HG03460 (cell line): Measurements from ENCODE around the gene AMN.

ENCODE experiments used
- ATAC-seq: cut with Tn5 transposase; IDR thresholded peaks from one replicate; pipeline ENCODE4 v1.9.1; 2021; ENCODE audit not compliant: unreplicated experiment

The AMN gene

GRCh38 chr14:102898776-102899515 lies 23.5 kb upstream of the AMN start:
- no peak for ATAC-seq

DNA sequence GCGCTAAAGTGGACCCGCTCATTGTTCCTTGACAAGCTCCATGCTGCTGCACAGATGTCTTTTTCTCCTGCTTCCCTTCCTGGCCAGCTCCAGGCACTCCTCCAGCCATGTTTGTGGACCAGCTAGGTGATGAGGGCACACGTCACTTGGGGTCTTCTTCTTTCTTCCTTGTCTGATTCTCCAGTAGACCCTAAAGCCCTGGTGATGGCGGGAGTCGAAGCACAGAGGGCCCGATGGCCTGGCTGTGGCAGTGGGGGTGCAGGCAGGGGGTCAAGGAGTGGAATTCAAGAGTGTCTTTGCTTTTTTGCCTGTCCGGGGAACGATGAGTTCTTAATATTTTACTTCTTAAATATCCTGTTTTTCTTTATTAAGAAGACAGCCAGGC lies 23.0 kb upstream of the AMN start:
- ATAC-seq: no peak

GRCh38 chr14:102900631-102901571 lies 21.6 kb upstream of the AMN start:
- peak; percentile 60 for ATAC-seq

DNA sequence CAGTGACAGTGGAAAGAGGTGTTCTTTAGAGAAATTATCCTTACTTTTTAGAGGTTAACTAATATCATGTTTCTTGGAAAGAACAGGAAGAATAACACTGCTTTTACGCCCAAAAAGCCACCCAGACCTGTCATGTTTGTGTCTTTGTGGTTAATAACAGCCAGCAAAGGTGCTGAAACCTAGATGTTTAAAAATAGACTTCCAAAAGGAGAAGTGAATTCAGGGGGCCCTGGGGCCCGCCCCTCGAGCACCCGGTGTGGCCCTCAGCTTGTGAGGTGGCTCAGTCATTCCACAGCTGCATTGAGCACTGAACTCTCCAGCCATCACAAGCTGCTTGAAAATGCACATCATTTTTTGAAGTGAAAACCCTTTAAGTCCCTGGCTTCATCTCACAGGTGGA lies 20.8 kb upstream of the AMN start:
- peak; percentile 73 for ATAC-seq

- ATAC-seq: peak; percentile 18
These were observed 20.4 kb upstream of the AMN start for GRCh38 chr14:102902086-102902485.

DNA sequence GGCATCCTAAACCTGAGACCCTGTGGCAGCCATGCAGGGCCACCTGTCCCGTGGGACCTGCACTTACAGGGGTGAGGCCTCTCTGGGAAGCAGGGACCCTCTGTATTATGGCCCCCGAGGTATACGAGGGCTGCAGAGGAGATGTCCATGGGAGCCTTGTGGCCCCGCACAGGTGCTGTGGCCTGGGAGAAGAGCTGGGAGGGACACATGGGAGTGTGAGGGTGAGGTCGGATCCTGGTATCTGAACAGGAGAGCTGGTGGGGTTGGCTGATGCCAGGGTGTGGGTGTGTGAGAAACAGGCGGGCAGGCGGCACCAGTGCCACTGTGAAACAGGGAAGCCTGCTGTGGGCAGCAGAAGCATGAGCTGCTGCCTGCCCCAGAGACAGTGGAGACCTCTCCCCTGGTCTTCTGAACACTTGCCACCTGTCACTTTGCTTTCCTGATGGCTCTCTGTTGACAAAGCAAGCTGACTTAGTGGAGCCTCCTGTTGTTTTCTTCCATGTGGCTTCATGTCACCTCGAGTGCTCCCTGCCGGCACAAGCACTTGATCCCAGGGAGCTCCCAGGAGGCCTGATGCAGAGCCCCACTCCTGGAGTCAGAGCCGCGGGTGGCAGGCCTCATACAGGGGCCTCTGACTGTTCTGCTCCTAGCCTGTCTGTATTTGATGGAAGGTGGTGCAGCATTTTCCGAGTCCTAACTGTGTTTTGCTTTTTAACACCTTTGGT lies 19.8 kb upstream of the AMN start:
- ATAC-seq: no peak

- ATAC-seq: no peak
These were observed 19.1 kb upstream of the AMN start for GRCh38 chr14:102903248-102903888.

DNA sequence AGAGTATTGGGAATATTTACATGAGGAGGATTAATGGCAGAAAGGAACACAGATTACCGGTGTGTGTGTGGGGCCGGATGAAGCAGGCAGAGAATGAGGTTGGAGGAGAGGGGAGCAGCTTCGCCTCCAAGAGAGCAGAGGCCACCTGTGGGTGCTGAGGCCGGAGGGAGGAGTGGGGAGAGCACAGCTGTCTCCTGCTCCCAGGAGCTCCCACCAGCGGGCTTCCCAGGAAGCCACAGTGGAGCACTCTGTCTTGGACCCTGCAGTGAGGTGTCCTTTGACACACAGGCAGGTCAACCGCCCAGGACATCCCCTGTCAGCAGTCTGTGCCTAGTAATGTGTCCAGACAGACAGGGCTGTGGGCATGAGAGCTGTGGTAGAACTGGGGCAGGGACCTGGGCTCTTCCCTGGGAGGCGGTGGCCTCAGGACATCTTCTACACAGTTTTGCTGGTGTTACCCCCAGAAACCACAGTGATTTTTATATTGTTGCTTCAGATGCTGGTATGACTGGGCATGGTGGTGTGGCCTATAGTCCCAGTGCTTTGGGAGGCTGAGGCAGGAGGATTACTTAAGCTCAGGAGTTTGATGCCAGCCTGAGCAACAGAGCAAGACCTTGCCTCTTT lies 18.5 kb upstream of the AMN start:
- ATAC-seq: no peak

- no peak for ATAC-seq
These were observed 17.1 kb upstream of the AMN start for GRCh38 chr14:102905116-102906108.

DNA sequence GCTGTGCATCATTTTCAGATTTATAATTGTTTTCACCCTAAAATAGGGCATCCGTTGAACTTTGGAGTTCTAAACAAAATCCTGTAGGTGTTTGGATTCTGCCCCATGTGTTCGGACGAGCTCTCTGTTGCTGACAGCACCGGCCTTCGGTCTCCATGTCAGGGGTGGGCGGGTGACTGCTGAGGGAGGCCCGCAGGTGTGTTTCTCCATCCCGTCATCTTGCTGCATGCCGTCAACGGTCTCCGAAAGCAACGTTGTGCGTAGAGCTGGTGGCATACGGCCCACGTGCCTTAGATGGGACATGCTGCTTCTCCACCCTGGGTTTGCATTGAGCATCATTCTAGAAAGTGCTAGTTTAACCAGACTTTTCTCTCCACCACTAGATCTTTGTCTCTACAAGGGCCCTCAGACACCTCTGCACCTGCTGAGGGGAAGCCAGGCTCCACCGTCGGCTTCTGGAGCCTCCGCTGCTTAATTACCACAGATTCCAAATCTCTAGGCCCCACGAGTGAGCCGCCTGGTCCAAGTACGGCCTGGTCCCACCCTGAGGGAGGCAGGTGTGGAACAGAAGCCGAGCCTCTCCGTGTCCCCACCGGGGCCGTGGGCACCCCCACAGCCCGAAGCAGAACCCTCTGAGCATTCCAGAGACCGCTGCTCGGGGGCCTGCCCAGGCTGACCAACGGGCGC lies 15.7 kb upstream of the AMN start:
- no peak for ATAC-seq

- ATAC-seq: no peak
These were observed 15.1 kb upstream of the AMN start for GRCh38 chr14:102907303-102907844.

- ATAC-seq: no peak
These were observed 14.3 kb upstream of the AMN start for GRCh38 chr14:102907980-102908730.

- no peak for ATAC-seq
These were observed 13.6 kb upstream of the AMN start for GRCh38 chr14:102908766-102909455.

- ATAC-seq: no peak
These were observed 13.0 kb upstream of the AMN start for GRCh38 chr14:102909462-102909861.

GRCh38 chr14:102909911-102910310 lies 12.6 kb upstream of the AMN start:
- ATAC-seq: no peak

GRCh38 chr14:102910442-102910841 lies 12.0 kb upstream of the AMN start:
- no peak for ATAC-seq

- no peak for ATAC-seq
These were observed 10.9 kb upstream of the AMN start for GRCh38 chr14:102911541-102911951.
